Left ventricle myocardium superior (tissue), 1 donor: ENCODE measurements around the gene MAP7D3. TPM values are rescaled to one million over a fixed set of nuclear protein-coding genes. Genes with fewer than 3 reads are reported as not detected.

Experiments used
- total RNA-seq: library from RNA; stranded (reverse); fragmentation: NEBNext Ultra II Directional; extraction: Animal tissue kit (Norgen Biotek cat#: 25700); gene quantifications from one replicate; pipeline ENCODE4 v1.2.1, GENCODE V29; 2021
- donor health status: DM: no; HTN: yes; CAD: no; lungs with severe emphysema.

MAP7D3 gene
- total RNA-seq, 1 donor from 2014 or later, result 10.8 TPM

Other genes starting within 250 kb of the MAP7D3 start
- gene FHL1, start 103.9 kb downstream of the MAP7D3 start, total RNA-seq, result 772 TPM
- gene ADGRG4, start 49.6 kb upstream of the MAP7D3 start, total RNA-seq, result not detected
- not detected for gene BRS3, start 236.5 kb upstream of the MAP7D3 start, total RNA-seq
- gene HTATSF1, start 246.2 kb upstream of the MAP7D3 start, total RNA-seq, result 58.7 TPM